Esophagus muscularis mucosa (tissue), 3 donors: ENCODE data around the gene KIR2DL1.
"Not testable (repeated sequence)": the region's sequence is repeated elsewhere in the genome, so short reads cannot be mapped to it uniquely, and the experiment has no call there.

Source experiments
- POLR2A ChIP-seq: fragments of 450-650 bp; IDR thresholded peaks from one replicate; pipeline ENCODE4 v1.6.1; 2017; ENCODE audit warnings: antibody characterized with exemption, moderate library complexity, mild to moderate bottlenecking, low read depth
- POLR2AphosphoS5 ChIP-seq, 2 donors: sonication (generic); formaldehyde crosslinking; IDR thresholded peaks; one replicate each; pipeline ENCODE4 v1.6.1; 2017; ENCODE audit warnings: antibody characterized with exemption in 2 of 2
- TF ChIP-seq, protein P1 (sequence below), 3 experiments: fragments of 200-600 bp in 2 of 3; fragments of 450-650 bp in 1 of 3; sonication (generic) in 2 of 3; IDR thresholded peaks; one replicate each; pipeline ENCODE4 v1.5.1; 2017 to 2019; ENCODE audit warnings: antibody characterized with exemption in 3 of 3, mild to moderate bottlenecking in 2 of 3, moderate library complexity in 1 of 3

- TF ChIP-seq, protein P1, sequence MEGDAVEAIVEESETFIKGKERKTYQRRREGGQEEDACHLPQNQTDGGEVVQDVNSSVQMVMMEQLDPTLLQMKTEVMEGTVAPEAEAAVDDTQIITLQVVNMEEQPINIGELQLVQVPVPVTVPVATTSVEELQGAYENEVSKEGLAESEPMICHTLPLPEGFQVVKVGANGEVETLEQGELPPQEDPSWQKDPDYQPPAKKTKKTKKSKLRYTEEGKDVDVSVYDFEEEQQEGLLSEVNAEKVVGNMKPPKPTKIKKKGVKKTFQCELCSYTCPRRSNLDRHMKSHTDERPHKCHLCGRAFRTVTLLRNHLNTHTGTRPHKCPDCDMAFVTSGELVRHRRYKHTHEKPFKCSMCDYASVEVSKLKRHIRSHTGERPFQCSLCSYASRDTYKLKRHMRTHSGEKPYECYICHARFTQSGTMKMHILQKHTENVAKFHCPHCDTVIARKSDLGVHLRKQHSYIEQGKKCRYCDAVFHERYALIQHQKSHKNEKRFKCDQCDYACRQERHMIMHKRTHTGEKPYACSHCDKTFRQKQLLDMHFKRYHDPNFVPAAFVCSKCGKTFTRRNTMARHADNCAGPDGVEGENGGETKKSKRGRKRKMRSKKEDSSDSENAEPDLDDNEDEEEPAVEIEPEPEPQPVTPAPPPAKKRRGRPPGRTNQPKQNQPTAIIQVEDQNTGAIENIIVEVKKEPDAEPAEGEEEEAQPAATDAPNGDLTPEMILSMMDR (IDR thresholded peaks at IDR 0.05), result not testable (repeated sequence)
- not testable (repeated sequence) for TF ChIP-seq POLR2A; POLR2AphosphoS5 (IDR thresholded peaks at IDR 0.05)
These were observed 3.1 kb upstream of the KIR2DL1 start for GRCh38 chr19:54766464-54766863.
